Hepatocyte (in vitro differentiated cells): ENCODE measurements around the gene ADAMTS13.
A peak's percentile ranks its signal among the peaks of the same experiment; 100 is the strongest.

Source experiments
- EZH2 ChIP-seq: fragments of 200-600 bp; sonication (generic); IDR thresholded peaks from 2 replicates; pipeline ENCODE4 v1.6.1; 2016; ENCODE audit warnings: antibody characterized with exemption, mild to moderate bottlenecking, borderline replicate concordance
- TF ChIP-seq, protein P1 (sequence below): fragments of 200-600 bp; sonication (generic); IDR thresholded peaks from 2 replicates; pipeline ENCODE4 v1.5.1; 2016; ENCODE audit warnings: antibody characterized with exemption, mild to moderate bottlenecking; ENCODE audit not compliant: poor library complexity

DNA sequence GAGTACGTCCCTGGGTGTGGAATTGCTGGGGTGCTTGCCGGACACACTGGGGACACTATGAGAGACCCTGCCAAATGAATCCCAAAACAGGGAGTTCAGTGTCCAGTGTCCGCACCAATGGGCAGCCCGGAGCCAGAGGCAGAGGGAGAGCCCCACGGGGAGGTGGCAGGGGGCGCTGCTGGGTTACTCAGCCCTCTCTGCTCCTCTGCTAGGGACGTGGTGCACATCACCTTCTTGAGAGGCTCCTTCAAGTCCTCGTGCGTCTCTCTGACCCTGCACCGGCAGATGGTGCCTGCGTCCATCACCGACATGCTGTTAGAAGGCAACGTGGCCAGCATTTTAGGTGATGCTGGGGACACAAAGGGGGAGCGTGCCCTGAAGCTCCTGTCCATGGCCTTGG, 25.2 kb upstream of the ADAMTS13 start:
- TF ChIP-seq EZH2, result no peak
- TF ChIP-seq, protein P1, sequence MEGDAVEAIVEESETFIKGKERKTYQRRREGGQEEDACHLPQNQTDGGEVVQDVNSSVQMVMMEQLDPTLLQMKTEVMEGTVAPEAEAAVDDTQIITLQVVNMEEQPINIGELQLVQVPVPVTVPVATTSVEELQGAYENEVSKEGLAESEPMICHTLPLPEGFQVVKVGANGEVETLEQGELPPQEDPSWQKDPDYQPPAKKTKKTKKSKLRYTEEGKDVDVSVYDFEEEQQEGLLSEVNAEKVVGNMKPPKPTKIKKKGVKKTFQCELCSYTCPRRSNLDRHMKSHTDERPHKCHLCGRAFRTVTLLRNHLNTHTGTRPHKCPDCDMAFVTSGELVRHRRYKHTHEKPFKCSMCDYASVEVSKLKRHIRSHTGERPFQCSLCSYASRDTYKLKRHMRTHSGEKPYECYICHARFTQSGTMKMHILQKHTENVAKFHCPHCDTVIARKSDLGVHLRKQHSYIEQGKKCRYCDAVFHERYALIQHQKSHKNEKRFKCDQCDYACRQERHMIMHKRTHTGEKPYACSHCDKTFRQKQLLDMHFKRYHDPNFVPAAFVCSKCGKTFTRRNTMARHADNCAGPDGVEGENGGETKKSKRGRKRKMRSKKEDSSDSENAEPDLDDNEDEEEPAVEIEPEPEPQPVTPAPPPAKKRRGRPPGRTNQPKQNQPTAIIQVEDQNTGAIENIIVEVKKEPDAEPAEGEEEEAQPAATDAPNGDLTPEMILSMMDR, result peak; percentile 15
